Stimulated activated CD4-positive, alpha-beta T cell treated with anti-CD3 and anti-CD28 coated beads, Interleukin-4, amount 100 ng/mL, for 48 hours (primary cell): ENCODE measurements around the gene WRAP73.

Experiments
- DNase-seq, 2 donors: peaks; one replicate each; pipeline ENCODE4 v3.0.0-alpha.2; 2020; ENCODE audit warnings: low read depth in 2 of 2

Gene WRAP73

GRCh38 chr1:3646596-3646995 lies 3.3 kb downstream of the WRAP73 start:
- no peak for DNase-seq

- no peak for DNase-seq
Observed at GRCh38 chr1:3645666-3646355, 4.1 kb downstream of the WRAP73 start.

GRCh38 chr1:3645247-3645646 lies 4.7 kb downstream of the WRAP73 start:
- DNase-seq = no peak

- DNase-seq = no peak
Observed at GRCh38 chr1:3644273-3644672, 5.6 kb downstream of the WRAP73 start.

GRCh38 chr1:3642919-3643675 lies 6.8 kb downstream of the WRAP73 start:
- DNase-seq = no peak

- no peak for DNase-seq
Observed at GRCh38 chr1:3641816-3642215, 8.1 kb downstream of the WRAP73 start.

- DNase-seq = no peak
Observed at GRCh38 chr1:3641046-3641760, 8.7 kb downstream of the WRAP73 start.

- no peak for DNase-seq
Observed at GRCh38 chr1:3640121-3640837, 9.6 kb downstream of the WRAP73 start.

GRCh38 chr1:3639397-3639911 lies 10.4 kb downstream of the WRAP73 start:
- no peak for DNase-seq

- no peak for DNase-seq
Observed at GRCh38 chr1:3638676-3639075, 11.2 kb downstream of the WRAP73 start.

GRCh38 chr1:3638027-3638426 lies 11.9 kb downstream of the WRAP73 start:
- DNase-seq = no peak

- DNase-seq = no peak
Observed at GRCh38 chr1:3636531-3636930, 13.4 kb downstream of the WRAP73 start.

- DNase-seq = no peak
Observed at GRCh38 chr1:3636080-3636479, 13.8 kb downstream of the WRAP73 start.

- no peak for DNase-seq
Observed at GRCh38 chr1:3634059-3634800, 15.7 kb downstream of the WRAP73 start.

- no peak for DNase-seq
Observed at GRCh38 chr1:3633344-3634058, 16.4 kb downstream of the WRAP73 start.

GRCh38 chr1:3632716-3633343 lies 17.1 kb downstream of the WRAP73 start:
- DNase-seq = no peak

GRCh38 chr1:3632298-3632697 lies 17.6 kb downstream of the WRAP73 start:
- DNase-seq = no peak

GRCh38 chr1:3631320-3632260 lies 18.3 kb downstream of the WRAP73 start:
- no peak for DNase-seq

GRCh38 chr1:3630914-3631313 lies 19.0 kb downstream of the WRAP73 start:
- no peak for DNase-seq
